ENCODE data around the gene PPFIA2. TPM values are rescaled to one million over a fixed set of nuclear protein-coding genes. Genes with fewer than 3 reads are reported as not detected.
A peak's percentile ranks its signal among the peaks of the same experiment; 100 is the strongest.

PPFIA2 gene
- total RNA-seq, 1 donor from 2014 or later = 152 TPM

- no peak for FAIRE-seq
- no peak for DNase-seq (ENCODE audit: low spot score in 2 of 2)
Observed at GRCh38 chr12:81572411-81572810, 186.7 kb downstream of the PPFIA2 start.

- no peak for DNase-seq (ENCODE audit: low spot score in 2 of 2)
- peak; percentile 33 for FAIRE-seq
Observed at GRCh38 chr12:81570234-81570633, 188.9 kb downstream of the PPFIA2 start.

- FAIRE-seq (no peak), DNase-seq (ENCODE audit: low spot score in 2 of 2) (no peak)
Observed at GRCh38 chr12:81564237-81564636, 194.9 kb downstream of the PPFIA2 start.

- no peak for FAIRE-seq
- no peak for DNase-seq (ENCODE audit: low spot score in 2 of 2)
Observed at GRCh38 chr12:81558031-81558430, 201.1 kb downstream of the PPFIA2 start.

GRCh38 chr12:81546811-81547210, 212.3 kb downstream of the PPFIA2 start:
- FAIRE-seq (no peak), DNase-seq (ENCODE audit: low spot score in 2 of 2) (no peak)

- no peak for DNase-seq (ENCODE audit: low spot score in 2 of 2)
- no peak for FAIRE-seq
Observed at GRCh38 chr12:81543621-81544139, 215.5 kb downstream of the PPFIA2 start.

GRCh38 chr12:81542065-81543010, 216.8 kb downstream of the PPFIA2 start:
- FAIRE-seq = no peak
- DNase-seq (ENCODE audit: low spot score in 2 of 2) = no peak

GRCh38 chr12:81541121-81541520, 218.0 kb downstream of the PPFIA2 start:
- peak; percentile 30 for FAIRE-seq
- DNase-seq (ENCODE audit: low spot score in 2 of 2) = no peak

- FAIRE-seq (no peak), DNase-seq (ENCODE audit: low spot score in 2 of 2) (no peak)
Observed at GRCh38 chr12:81539279-81539678, 219.9 kb downstream of the PPFIA2 start.

GRCh38 chr12:81533054-81533453, 226.1 kb downstream of the PPFIA2 start:
- FAIRE-seq = no peak
- DNase-seq (ENCODE audit: low spot score in 2 of 2) = no peak

GRCh38 chr12:81530352-81530751, 228.8 kb downstream of the PPFIA2 start:
- FAIRE-seq = no peak
- DNase-seq (ENCODE audit: low spot score in 2 of 2) = no peak

GRCh38 chr12:81520064-81520945, 238.8 kb downstream of the PPFIA2 start:
- DNase-seq (ENCODE audit: low spot score in 2 of 2) (no peak), FAIRE-seq (no peak)

- no peak for FAIRE-seq
- DNase-seq (ENCODE audit: low spot score in 2 of 2) = no peak
Observed at GRCh38 chr12:81518638-81519037, 240.5 kb downstream of the PPFIA2 start.

- DNase-seq (ENCODE audit: low spot score in 2 of 2) = no peak
- FAIRE-seq = no peak
Observed at GRCh38 chr12:81517296-81517695, 241.9 kb downstream of the PPFIA2 start.

- DNase-seq (ENCODE audit: low spot score in 2 of 2) (no peak), FAIRE-seq (no peak)
Observed at GRCh38 chr12:81502912-81503695, 256.0 kb downstream of the PPFIA2 start.

- DNase-seq (ENCODE audit: low spot score in 2 of 2) = no peak
Observed at GRCh38 chr12:81500788-81501187, 258.4 kb downstream of the PPFIA2 start.

GRCh38 chr12:81499809-81500208, 259.3 kb downstream of the PPFIA2 start:
- no peak for FAIRE-seq

More at GRCh38 chr12:81500788-81501187, 258.4 kb downstream of the PPFIA2 start:
- FAIRE-seq = no peak

GRCh38 chr12:81492131-81492720, 266.9 kb downstream of the PPFIA2 start:
- FAIRE-seq = no peak

More at GRCh38 chr12:81499809-81500208, 259.3 kb downstream of the PPFIA2 start:
- DNase-seq (ENCODE audit: low spot score in 2 of 2) = no peak

GRCh38 chr12:81472934-81473333, 286.2 kb downstream of the PPFIA2 start:
- no peak for DNase-seq (ENCODE audit: low spot score in 2 of 2)
- no peak for FAIRE-seq

More at GRCh38 chr12:81492131-81492720, 266.9 kb downstream of the PPFIA2 start:
- no peak for DNase-seq (ENCODE audit: low spot score in 2 of 2)

- FAIRE-seq (no peak), DNase-seq (ENCODE audit: low spot score in 2 of 2) (no peak)
Observed at GRCh38 chr12:81470923-81471322, 288.2 kb downstream of the PPFIA2 start.

All from frontal cortex (tissue), 4 donors.